ENCODE data around the gene ZNF718. TPM values are rescaled to one million over a fixed set of nuclear protein-coding genes. Genes with fewer than 3 reads are reported as not detected.

The ZNF718 gene
- polyA plus RNA-seq, 3 donors = 1.9 to 2.8 (median 2.7) TPM

DNA sequence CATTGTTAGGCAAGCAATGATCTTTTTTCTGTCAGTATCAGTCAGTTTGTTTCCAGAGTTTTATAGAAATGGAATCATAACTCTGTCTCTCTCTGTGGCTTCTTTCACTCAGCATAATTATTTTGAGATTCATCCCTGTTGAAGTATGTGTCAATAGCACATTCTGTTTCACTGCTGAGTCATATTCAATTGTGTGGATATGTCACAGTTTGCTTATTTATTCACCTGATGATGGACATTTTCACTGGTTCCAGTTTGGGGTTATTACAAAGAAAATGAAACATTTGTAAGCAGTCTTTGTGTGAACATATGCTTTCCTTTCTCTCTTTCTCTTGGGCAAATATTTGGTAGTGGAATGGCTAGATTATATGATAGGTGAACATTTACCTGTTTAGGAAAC is 10.2 kb upstream of the ZNF718 start:
- Mint-ChIP-seq H3K9me3 (peaks cover 47 to 77% (median 60%) of the 10 kb centered on the region in 7 donors), H3K36me3 (peaks cover under 1% of the 10 kb centered on the region in 2 donors), H3K27me3 (ENCODE audit: low read depth in 3 of 3) (peaks cover 2 to 10% (median 3%) of the 10 kb centered on the region in 3 donors), H3K27ac (no peak overlapping the region), H3K4me1 (peaks cover 5% of the 10 kb centered on the region), H3K4me3 (no peak overlapping the region)
- Histone ChIP-seq H3K4me2 (replicated peaks; ENCODE audit: extremely low read depth, low read length, poor library complexity, severe bottlenecking) (no peak overlapping the region), H2AFZ (ENCODE audit: insufficient read depth, low read depth, low read length, poor library complexity, severe bottlenecking) (no peak overlapping the region), H4K20me1 (ENCODE audit: insufficient read depth, low read length) (no peaks in the 10 kb centered on the region), H3K79me2 (ENCODE audit: insufficient read depth, low read length) (no peaks in the 10 kb centered on the region), H3K27ac (ENCODE audit: low read depth in 1 of 2, low read length in 2 of 2) (no peak overlapping the region), H3K27me3 (ENCODE audit: control insufficient read depth in 2 of 2, insufficient read depth in 2 of 2, low read length in 2 of 2) (peaks cover 2 to 3% of the 10 kb centered on the region in 2 donors), H3K4me1 (ENCODE audit: control insufficient read depth in 1 of 2, insufficient read depth in 2 of 2, low read length in 2 of 2) (no peaks in the 10 kb centered on the region), H3K36me3 (replicated peaks in 1 of 2; ENCODE audit: control insufficient read depth in 1 of 2, insufficient read depth in 2 of 2, low read length in 2 of 2) (no peaks in the 10 kb centered on the region), H3K4me3 (replicated peaks in 1 of 3; ENCODE audit: low read depth in 2 of 3, low read length in 3 of 3) (no peak overlapping the region), H3K9me3 (replicated peaks in 1 of 2; ENCODE audit: control insufficient read depth in 1 of 2, insufficient read depth in 1 of 2, low read length in 2 of 2) (peaks cover 52 to 70% of the 10 kb centered on the region in 2 donors), H3K9ac (ENCODE audit: insufficient read depth, low read length, poor library complexity, severe bottlenecking) (no peak overlapping the region)
- TF ChIP-seq, protein P1, sequence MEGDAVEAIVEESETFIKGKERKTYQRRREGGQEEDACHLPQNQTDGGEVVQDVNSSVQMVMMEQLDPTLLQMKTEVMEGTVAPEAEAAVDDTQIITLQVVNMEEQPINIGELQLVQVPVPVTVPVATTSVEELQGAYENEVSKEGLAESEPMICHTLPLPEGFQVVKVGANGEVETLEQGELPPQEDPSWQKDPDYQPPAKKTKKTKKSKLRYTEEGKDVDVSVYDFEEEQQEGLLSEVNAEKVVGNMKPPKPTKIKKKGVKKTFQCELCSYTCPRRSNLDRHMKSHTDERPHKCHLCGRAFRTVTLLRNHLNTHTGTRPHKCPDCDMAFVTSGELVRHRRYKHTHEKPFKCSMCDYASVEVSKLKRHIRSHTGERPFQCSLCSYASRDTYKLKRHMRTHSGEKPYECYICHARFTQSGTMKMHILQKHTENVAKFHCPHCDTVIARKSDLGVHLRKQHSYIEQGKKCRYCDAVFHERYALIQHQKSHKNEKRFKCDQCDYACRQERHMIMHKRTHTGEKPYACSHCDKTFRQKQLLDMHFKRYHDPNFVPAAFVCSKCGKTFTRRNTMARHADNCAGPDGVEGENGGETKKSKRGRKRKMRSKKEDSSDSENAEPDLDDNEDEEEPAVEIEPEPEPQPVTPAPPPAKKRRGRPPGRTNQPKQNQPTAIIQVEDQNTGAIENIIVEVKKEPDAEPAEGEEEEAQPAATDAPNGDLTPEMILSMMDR (IDR thresholded peaks at IDR 0.05) = no peak
- intact Hi-C loops (cut with micrococcal nuclease) = no loop called here
- DNase-seq = no peak

DNA sequence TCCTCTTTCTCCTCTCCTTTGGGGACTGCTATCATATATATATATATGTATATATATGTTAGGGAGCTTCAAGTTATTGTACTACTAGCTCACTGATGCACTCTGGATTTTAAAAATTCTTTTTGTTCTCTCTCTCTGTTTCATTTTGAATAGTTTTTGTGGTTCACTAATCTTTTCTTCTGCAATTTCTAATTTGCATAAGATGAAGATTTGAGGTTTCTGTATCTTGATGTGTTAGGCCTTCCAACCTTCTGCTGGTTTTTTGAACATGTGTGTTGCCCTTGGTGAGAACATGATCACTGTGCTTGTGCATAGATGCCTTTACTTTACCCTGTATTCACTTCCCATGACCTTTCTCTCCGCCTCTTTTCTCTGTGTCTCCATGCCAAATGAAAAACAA is 7.8 kb upstream of the ZNF718 start:
- Histone ChIP-seq H3K4me1 (ENCODE audit: control insufficient read depth in 1 of 2, insufficient read depth in 2 of 2, low read length in 2 of 2) (peaks cover 8 to 13% of the 10 kb centered on the region in 2 donors), H3K27me3 (ENCODE audit: control insufficient read depth in 2 of 2, insufficient read depth in 2 of 2, low read length in 2 of 2) (no peaks in the 10 kb centered on the region), H3K36me3 (replicated peaks in 1 of 2; ENCODE audit: control insufficient read depth in 1 of 2, insufficient read depth in 2 of 2, low read length in 2 of 2) (no peaks in the 10 kb centered on the region), H4K20me1 (ENCODE audit: insufficient read depth, low read length) (no peaks in the 10 kb centered on the region), H3K4me3 (replicated peaks in 1 of 3; ENCODE audit: low read depth in 2 of 3, low read length in 3 of 3) (no peak overlapping the region), H2AFZ (ENCODE audit: insufficient read depth, low read depth, low read length, poor library complexity, severe bottlenecking) (no peak overlapping the region), H3K79me2 (ENCODE audit: insufficient read depth, low read length) (no peaks in the 10 kb centered on the region), H3K9me3 (replicated peaks in 1 of 2; ENCODE audit: control insufficient read depth in 1 of 2, insufficient read depth in 1 of 2, low read length in 2 of 2) (peaks cover 49 to 59% of the 10 kb centered on the region in 2 donors), H3K4me2 (replicated peaks; ENCODE audit: extremely low read depth, low read length, poor library complexity, severe bottlenecking) (no peak overlapping the region), H3K9ac (ENCODE audit: insufficient read depth, low read length, poor library complexity, severe bottlenecking) (no peak overlapping the region), H3K27ac (ENCODE audit: low read depth in 1 of 2, low read length in 2 of 2) (no peak overlapping the region)
- H3K36me3 Mint-ChIP-seq = no peaks in the 10 kb centered on the region
- no peak overlapping the region for H3K27ac Mint-ChIP-seq
- H3K9me3 Mint-ChIP-seq = peaks cover 31 to 75% (median 47%) of the 10 kb centered on the region in 7 donors
- TF ChIP-seq, protein P1 (IDR thresholded peaks at IDR 0.05) = no peak
- intact Hi-C loops (cut with micrococcal nuclease) = no loop called here
- no CpG with 5 or more reads among the region's 1 CpG for WGBS (ENCODE audit: insufficient coverage)
- no peak overlapping the region for H3K4me3 Mint-ChIP-seq
- H3K4me1 Mint-ChIP-seq = peaks cover 18% of the 10 kb centered on the region
- no peak for DNase-seq
- H3K27me3 Mint-ChIP-seq (ENCODE audit: low read depth in 3 of 3) = peaks cover 0 to 2% (median 0%) of the 10 kb centered on the region in 3 donors
